ENCODE measurements around the gene NKD1.

The NKD1 gene

DNA sequence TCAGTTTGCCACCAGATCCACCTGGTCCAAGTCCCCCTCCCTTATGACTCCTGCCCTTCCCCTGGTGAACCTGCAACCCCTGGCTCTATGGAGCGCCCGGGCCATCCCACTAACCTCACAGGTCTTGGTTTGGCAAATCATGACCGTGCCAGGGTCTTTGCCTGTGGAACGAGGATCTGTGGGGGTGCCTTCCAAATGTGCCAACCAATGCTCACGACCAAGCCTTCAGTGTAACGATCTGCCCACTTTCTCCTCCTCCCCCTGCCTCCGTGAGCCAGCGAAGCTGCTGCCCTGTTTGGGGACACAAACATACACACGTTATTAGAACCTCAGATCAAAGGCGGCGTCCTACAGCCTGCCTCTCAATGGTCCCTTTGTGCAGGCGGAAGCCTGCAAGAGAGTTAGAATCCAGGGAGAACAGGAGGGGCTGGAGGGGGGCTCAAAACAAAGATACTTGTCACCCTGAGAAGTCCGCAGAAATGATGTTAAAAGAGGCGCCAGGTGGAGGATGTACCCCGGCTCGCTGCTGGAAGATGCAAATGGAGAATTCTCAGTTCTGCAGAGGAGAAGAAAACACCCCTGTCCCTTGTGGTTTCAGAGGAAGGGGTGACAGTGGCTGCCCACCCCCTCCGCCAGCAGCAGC lies 9.0 kb upstream of the NKD1 start:
- DNase-seq, result no peak

GRCh38 chr16:50539822-50540710 lies 8.1 kb upstream of the NKD1 start:
- DNase-seq, result no peak

- no peak for DNase-seq
Measured at GRCh38 chr16:50540711-50541007, 7.5 kb upstream of the NKD1 start.

DNA sequence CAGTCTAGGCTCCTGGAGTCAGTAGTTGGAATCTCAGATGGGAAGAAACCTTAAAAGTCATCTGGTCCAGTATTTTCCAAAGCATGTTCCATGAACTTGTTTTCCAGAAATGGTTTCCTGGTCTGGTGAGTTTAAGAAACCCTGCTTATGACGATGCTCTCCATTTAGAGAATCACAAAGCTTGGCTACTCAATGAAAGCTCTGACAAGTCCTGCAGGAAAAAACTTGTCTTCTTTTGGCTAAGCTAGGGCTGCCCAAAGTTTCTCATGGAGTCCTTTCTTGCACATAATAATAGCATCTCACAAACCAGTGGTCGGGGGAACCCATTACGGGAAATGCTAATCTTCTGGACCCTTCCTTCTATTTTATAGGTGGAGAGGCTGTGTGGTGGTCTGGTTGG lies 5.5 kb upstream of the NKD1 start:
- no peak for DNase-seq

GRCh38 chr16:50546125-50546524 lies 2.1 kb upstream of the NKD1 start:
- DNase-seq, result no peak

DNA sequence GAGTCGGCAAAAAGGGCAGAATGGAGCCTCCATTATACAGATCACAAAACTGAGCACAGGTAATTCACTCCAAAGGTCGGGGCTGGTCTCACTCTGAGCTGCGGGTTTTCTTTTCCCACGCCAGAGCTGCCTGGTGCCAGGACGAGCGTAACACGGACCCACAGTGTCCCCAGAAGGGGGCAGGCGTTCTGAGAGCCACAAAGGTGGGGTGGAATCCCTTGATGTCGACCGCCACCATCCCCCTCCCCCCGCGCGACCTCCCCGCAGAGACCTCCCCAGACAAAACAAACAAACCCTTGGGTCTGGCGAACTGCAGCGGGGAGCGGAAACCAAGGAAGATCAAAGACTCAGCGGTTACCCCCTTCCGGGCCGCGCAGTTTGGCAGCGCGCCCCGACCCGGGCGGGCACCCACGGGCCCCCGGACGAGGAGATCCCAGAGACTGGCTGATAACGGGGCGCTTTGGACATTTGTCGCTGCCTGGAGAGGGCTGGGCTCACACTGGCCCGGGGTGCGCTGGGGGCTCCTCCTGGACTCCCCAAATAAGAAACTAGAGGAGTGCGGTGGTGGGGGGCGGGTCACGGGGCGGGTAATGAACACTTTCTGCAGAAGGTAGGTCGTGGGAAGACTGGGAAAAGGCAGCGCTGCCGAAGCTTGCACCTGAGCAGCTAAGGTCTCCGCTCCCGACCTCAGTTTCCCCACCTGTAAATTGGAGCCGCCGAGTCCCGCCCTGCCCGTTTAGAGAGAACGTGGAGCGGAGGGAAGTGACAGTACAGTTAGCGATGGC lies 664 bp upstream of the NKD1 start:
- DNase-seq, result peak; percentile 73 to 75

DNA sequence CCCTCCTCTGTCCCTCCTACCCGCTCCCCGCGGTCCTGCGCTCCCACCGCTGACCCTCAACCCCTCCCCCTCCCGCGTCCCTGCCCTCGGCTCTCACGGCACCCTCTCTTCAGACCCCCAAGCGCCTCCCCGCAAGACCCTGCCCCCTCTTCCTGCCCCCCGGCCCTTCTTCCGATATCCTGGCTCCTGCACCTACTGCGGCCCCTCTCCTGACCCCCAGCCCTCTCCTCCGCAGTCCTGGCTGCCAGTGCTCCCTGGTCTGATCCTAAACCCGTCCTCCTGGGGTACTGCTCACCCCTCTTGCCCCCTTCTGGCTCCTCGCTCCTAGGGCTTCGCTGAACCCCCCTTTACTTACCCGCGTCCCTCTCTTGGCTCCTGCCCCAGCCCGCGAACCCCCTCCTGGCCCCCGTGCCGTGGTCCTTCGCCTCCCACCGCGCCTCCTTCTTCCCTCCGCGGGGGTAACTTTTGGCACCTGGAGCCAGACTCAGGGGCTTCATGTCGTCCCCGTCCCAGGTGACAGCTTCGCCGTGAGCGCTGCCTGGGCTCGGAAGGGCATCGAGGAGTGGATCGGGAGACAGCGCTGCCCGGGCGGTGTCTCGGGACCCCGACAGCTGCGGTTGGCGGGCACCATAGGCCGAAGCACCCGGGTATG lies 839 bp downstream of the NKD1 start:
- peak in 1 of 2 experiments; percentile 21 for DNase-seq

DNA sequence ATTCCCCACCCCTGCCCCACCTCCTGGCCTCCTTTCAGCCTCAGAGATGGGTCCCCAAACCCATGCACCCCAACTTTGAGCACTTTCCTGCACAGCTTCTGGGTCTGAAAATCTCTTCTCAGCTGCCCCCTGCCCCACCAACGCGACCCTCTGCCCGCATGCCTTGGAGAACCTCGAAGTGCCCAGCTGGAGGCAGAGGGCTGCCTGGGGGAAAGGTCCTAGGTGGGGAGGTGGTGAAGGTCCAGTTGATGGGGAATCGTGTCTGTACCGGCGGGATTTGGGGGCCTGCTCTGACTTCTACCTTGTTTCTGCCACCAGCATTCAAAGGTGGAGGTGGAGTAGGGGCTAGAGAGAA lies 1.3 kb downstream of the NKD1 start:
- no peak for DNase-seq

- DNase-seq, result peak; percentile 22 to 25
Measured at GRCh38 chr16:50550035-50550434, 1.8 kb downstream of the NKD1 start.

- no peak for DNase-seq
Measured at GRCh38 chr16:50550866-50551641, 2.9 kb downstream of the NKD1 start.

DNA sequence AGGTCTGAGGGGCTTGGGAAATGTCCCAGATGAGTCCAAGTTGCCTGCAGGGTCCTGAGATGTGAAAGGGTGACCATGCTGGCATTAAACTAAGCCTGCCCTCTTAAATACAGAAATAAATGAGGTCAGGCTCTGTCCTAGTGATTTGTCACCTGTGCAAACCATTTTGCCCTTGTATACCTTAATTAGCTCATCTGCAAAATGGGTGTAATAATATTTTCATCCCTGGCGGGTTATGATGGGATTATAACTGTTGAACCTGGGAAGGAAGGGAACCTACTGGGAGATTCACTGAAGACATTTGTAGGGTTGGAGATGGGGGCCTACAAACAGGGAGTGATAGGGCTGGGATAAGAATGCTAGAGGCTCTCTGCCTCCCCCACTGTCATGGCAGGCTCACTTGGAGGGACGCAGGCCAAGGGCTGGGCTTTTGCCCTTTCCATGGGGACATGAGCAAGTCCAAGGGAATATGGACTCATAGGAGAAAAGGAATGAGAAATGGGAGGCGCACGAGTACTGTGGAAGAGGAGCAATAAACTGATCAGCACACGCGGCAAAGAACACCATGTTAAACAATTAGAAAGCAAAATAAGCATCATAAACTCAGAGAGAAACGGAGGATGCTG lies 4.4 kb downstream of the NKD1 start:
- DNase-seq, result no peak

GRCh38 chr16:50553182-50553710 lies 5.0 kb downstream of the NKD1 start:
- no peak for DNase-seq

GRCh38 chr16:50553731-50554360 lies 5.7 kb downstream of the NKD1 start:
- no peak for DNase-seq

DNA sequence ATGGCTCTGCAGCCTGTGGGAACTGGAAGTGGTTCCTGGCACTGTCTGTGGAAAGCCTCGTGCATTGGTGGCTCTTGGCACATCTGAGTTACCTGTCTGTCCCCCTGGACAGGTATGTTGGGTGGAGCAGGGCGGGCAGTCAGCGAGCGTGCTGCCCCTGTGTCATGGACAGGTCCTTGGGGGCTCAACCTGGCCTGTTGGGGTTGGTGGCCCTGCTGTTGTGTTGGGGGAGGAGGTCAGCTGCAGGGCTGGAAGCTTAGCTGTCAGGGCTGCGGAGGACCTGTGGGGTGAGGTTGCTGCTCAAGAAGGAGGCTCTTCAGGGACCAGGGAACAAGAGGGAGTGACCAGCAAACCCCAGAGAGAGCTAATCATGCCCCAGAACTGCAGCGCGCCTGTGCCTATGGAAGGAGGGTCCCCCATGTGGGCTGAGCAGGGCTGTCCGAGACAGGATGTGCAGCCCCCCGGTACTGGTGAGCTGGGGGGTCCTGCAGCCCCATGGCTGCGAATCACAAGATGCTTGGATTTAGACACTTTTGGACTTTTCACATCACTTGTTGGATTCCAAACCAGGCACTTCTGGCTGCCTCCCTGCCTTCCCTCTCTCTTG lies 7.2 kb downstream of the NKD1 start:
- no peak for DNase-seq

DNA sequence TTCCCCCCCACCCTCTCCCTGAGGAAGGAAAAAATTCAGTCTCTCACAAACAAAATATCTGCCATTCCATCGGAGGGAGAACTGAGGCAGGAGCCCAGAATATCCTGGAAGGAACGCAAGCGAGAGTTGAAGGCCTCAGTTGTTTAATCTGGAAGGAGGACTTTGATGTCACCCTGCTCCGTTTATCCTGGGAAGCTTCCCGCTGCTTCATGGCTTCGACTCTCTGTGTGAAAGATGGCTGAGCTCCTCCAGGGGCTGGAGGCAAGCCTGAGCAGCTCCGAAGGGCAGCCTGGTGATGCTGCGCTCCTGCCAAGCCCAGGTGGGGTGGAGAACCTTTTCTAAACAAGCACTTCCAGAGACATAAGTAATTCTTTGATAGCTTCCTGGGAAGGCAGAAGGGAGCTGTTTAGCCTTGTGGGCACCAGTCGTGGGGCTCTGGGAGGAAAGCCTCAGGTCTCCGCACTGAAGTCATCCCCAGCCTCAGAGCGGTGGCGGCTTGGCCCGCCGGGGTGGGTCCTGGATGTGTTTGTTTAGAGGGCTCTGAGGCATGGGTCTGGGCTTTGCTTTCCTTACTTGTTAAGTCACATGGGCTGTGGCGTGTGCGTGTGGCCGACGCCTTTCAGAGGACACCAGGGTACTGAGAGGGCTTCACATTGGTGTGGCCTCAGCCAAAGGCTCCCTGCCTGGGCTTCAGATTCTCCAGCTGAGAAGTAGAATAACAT lies 7.9 kb downstream of the NKD1 start:
- no peak for DNase-seq

- DNase-seq, result no peak
Measured at GRCh38 chr16:50557046-50557445, 8.8 kb downstream of the NKD1 start.

GRCh38 chr16:50558913-50559312 lies 10.7 kb downstream of the NKD1 start:
- DNase-seq, result no peak

GRCh38 chr16:50559342-50559741 lies 11.1 kb downstream of the NKD1 start:
- DNase-seq, result no peak

DNA sequence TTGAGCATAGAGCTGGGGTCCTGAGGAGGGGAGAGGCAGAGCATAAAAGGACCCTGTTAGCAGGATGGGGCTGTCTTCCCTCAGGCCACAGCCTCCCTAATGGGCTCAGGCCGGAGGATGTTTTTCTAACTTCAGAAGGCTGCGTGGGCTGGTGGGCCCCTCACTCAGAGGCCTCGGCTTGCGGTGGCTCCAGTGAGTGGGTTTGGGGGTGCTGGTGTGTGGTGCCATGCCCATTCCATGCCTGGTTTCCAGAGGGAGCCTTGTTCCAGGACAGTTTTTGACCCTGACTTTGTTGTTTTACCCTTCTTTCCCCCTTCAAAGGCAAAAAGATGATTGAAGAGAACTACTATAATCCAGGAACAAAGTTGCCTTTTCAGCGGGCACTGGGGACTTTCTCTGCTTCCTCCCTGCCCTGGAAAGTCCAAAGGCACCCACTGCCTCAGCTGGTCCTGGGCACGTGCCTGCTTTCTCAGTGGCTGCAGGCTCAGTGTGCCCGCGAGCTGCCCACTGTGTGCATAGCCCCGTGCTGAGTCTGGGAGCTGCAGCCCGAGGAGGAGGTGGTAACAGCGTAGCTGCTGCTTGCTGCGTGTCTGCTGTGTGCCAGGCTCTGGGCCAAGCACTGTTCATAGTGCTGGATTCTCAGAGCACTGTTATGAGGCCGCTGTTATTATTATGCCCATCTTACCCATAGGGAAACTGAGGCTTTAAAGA lies 11.8 kb downstream of the NKD1 start:
- DNase-seq, result no peak
